ENCODE data around the gene PHACTR4. TPM values are rescaled to one million over a fixed set of nuclear protein-coding genes. Genes with fewer than 3 reads are reported as not detected.
A peak's percentile ranks its signal among the peaks of the same experiment; 100 is the strongest.
"Not testable (repeated sequence)": the region's sequence is repeated elsewhere in the genome, so short reads cannot be mapped to it uniquely, and the experiment has no call there.

Gene PHACTR4
- total and polyA plus RNA-seq, 5 donors from 2014 or later = 4.9 to 29.4 (median 5.1) TPM

GRCh38 chr1:28371010-28371377 is 1.5 kb downstream of the PHACTR4 start:
- peak overlapping the region in 2 of 3 donors; percentile 84 to 91 for H3K27ac Mint-ChIP-seq
- peak overlapping the region; percentile 4 for H3K4me3 ChIP-seq (ENCODE audit: low read depth, low read length)
- peaks cover 15 to 47% (median 30%) of the 10 kb centered on the region in 4 donors for H3K4me1 Mint-ChIP-seq

GRCh38 chr1:28373450-28373849 is 3.9 kb downstream of the PHACTR4 start:
- not testable (repeated sequence) for H3K27me3 Mint-ChIP-seq; H3K36me3 ChIP-seq (ENCODE audit: control insufficient read depth, insufficient read depth, low read length); H3K36me3 Mint-ChIP-seq; ATAC-seq (ENCODE audit: low read depth in 2 of 2); DNase-seq; H3K9me3 Mint-ChIP-seq; H3K27ac ChIP-seq (ENCODE audit: insufficient read depth, low read length, poor library complexity, severe bottlenecking); H3K4me3 ChIP-seq (ENCODE audit: low read depth, low read length); H3K27me3 ChIP-seq (ENCODE audit: control insufficient read depth, insufficient read depth, low read length); H3K9me3 ChIP-seq (ENCODE audit: control insufficient read depth in 2 of 2, low read length in 2 of 2)
- H3K4me1 ChIP-seq (ENCODE audit: control insufficient read depth, insufficient read depth, low read length, poor library complexity, severe bottlenecking) = peaks cover 14% of the 10 kb centered on the region
- H3K4me3 Mint-ChIP-seq = peak overlapping the region in 3 of 4 donors; percentile 35 to 58 (median 48)
- peak overlapping the region in 2 of 3 donors; percentile 58 to 76 for H3K27ac Mint-ChIP-seq
- peaks cover 16 to 52% (median 30%) of the 10 kb centered on the region in 4 donors for H3K4me1 Mint-ChIP-seq

More at GRCh38 chr1:28371010-28371377, 1.5 kb downstream of the PHACTR4 start:
- H3K9me3 Mint-ChIP-seq = no peaks in the 10 kb centered on the region
- Histone ChIP-seq H3K27ac (ENCODE audit: insufficient read depth, low read length, poor library complexity, severe bottlenecking) (no peak overlapping the region), H3K36me3 (ENCODE audit: control insufficient read depth, insufficient read depth, low read length) (no peaks in the 10 kb centered on the region), H3K4me1 (ENCODE audit: control insufficient read depth, insufficient read depth, low read length, poor library complexity, severe bottlenecking) (peaks cover 14% of the 10 kb centered on the region), H3K9me3 (ENCODE audit: control insufficient read depth in 2 of 2, low read length in 2 of 2) (no peaks in the 10 kb centered on the region), H3K27me3 (ENCODE audit: control insufficient read depth, insufficient read depth, low read length) (no peaks in the 10 kb centered on the region)
- H3K27me3 Mint-ChIP-seq = peaks cover 9% of the 10 kb centered on the region
- peaks cover 3% of the 10 kb centered on the region for H3K36me3 Mint-ChIP-seq
- ATAC-seq (ENCODE audit: low read depth in 2 of 2) (no peak), DNase-seq (no peak)
- peak overlapping the region; percentile 96 for H3K4me3 Mint-ChIP-seq

GRCh38 chr1:28374297-28374696 is 4.8 kb downstream of the PHACTR4 start:
- DNase-seq (no peak), ATAC-seq (ENCODE audit: low read depth in 2 of 2) (no peak)
- no peak overlapping the region for H3K27ac ChIP-seq (ENCODE audit: insufficient read depth, low read length, poor library complexity, severe bottlenecking)
- peaks cover 20 to 50% (median 27%) of the 10 kb centered on the region in 4 donors for H3K4me1 Mint-ChIP-seq
- no peaks in the 10 kb centered on the region for H3K9me3 Mint-ChIP-seq
- H3K36me3 ChIP-seq (ENCODE audit: control insufficient read depth, insufficient read depth, low read length) = no peaks in the 10 kb centered on the region
- peaks cover 14% of the 10 kb centered on the region for H3K4me1 ChIP-seq (ENCODE audit: control insufficient read depth, insufficient read depth, low read length, poor library complexity, severe bottlenecking)
- no peaks in the 10 kb centered on the region for H3K9me3 ChIP-seq (ENCODE audit: control insufficient read depth in 2 of 2, low read length in 2 of 2)
- no peaks in the 10 kb centered on the region for H3K27me3 Mint-ChIP-seq
- H3K27me3 ChIP-seq (ENCODE audit: control insufficient read depth, insufficient read depth, low read length) = no peaks in the 10 kb centered on the region
- H3K27ac Mint-ChIP-seq = peak overlapping the region in 1 of 3 donors; percentile 41
- H3K36me3 Mint-ChIP-seq = peaks cover 7% of the 10 kb centered on the region
- peak overlapping the region in 3 of 4 donors; percentile 35 to 58 (median 48) for H3K4me3 Mint-ChIP-seq
- H3K4me3 ChIP-seq (ENCODE audit: low read depth, low read length) = no peak overlapping the region

GRCh38 chr1:28375598-28375997 is 6.1 kb downstream of the PHACTR4 start:
- H3K4me1 Mint-ChIP-seq = peaks cover 20 to 47% (median 26%) of the 10 kb centered on the region in 4 donors
- H3K27ac ChIP-seq (ENCODE audit: insufficient read depth, low read length, poor library complexity, severe bottlenecking); DNase-seq; H3K9me3 ChIP-seq (ENCODE audit: control insufficient read depth in 2 of 2, low read length in 2 of 2); H3K4me3 ChIP-seq (ENCODE audit: low read depth, low read length); H3K27me3 Mint-ChIP-seq; H3K9me3 Mint-ChIP-seq; H3K27me3 ChIP-seq (ENCODE audit: control insufficient read depth, insufficient read depth, low read length); ATAC-seq (ENCODE audit: low read depth in 2 of 2); H3K36me3 ChIP-seq (ENCODE audit: control insufficient read depth, insufficient read depth, low read length): not testable (repeated sequence)
- peaks cover 11% of the 10 kb centered on the region for H3K36me3 Mint-ChIP-seq
- peaks cover 10% of the 10 kb centered on the region for H3K4me1 ChIP-seq (ENCODE audit: control insufficient read depth, insufficient read depth, low read length, poor library complexity, severe bottlenecking)
- H3K4me3 Mint-ChIP-seq = peak overlapping the region in 1 of 4 donors; percentile 52
- H3K27ac Mint-ChIP-seq = peak overlapping the region in 2 of 3 donors; percentile 28 to 67

- DNase-seq; H3K4me3 Mint-ChIP-seq; H3K4me1 ChIP-seq (ENCODE audit: control insufficient read depth, insufficient read depth, low read length, poor library complexity, severe bottlenecking); H3K9me3 ChIP-seq (ENCODE audit: control insufficient read depth in 2 of 2, low read length in 2 of 2); H3K27me3 ChIP-seq (ENCODE audit: control insufficient read depth, insufficient read depth, low read length); H3K27me3 Mint-ChIP-seq; ATAC-seq (ENCODE audit: low read depth in 2 of 2); H3K9me3 Mint-ChIP-seq; H3K27ac ChIP-seq (ENCODE audit: insufficient read depth, low read length, poor library complexity, severe bottlenecking); H3K4me3 ChIP-seq (ENCODE audit: low read depth, low read length); H3K36me3 ChIP-seq (ENCODE audit: control insufficient read depth, insufficient read depth, low read length): not testable (repeated sequence)
- Mint-ChIP-seq H3K4me1 (peaks cover 19 to 45% (median 26%) of the 10 kb centered on the region in 4 donors), H3K27ac (peak overlapping the region in 1 of 3 donors; percentile 29), H3K36me3 (peaks cover 14% of the 10 kb centered on the region)
Measured at GRCh38 chr1:28376195-28376594, 6.7 kb downstream of the PHACTR4 start.

GRCh38 chr1:28378906-28379305 is 9.4 kb downstream of the PHACTR4 start:
- H3K9me3 ChIP-seq (ENCODE audit: control insufficient read depth in 2 of 2, low read length in 2 of 2) = no peaks in the 10 kb centered on the region
- no peak overlapping the region for H3K27ac Mint-ChIP-seq
- ATAC-seq (ENCODE audit: low read depth in 2 of 2) = no peak
- H3K4me1 Mint-ChIP-seq = peaks cover 16 to 49% (median 33%) of the 10 kb centered on the region in 4 donors
- DNase-seq = no peak
- no peaks in the 10 kb centered on the region for H3K36me3 ChIP-seq (ENCODE audit: control insufficient read depth, insufficient read depth, low read length)
- peaks cover 4% of the 10 kb centered on the region for H3K4me1 ChIP-seq (ENCODE audit: control insufficient read depth, insufficient read depth, low read length, poor library complexity, severe bottlenecking)
- no peaks in the 10 kb centered on the region for H3K27me3 Mint-ChIP-seq
- no peaks in the 10 kb centered on the region for H3K27me3 ChIP-seq (ENCODE audit: control insufficient read depth, insufficient read depth, low read length)
- H3K4me3 Mint-ChIP-seq = no peak overlapping the region
- H3K27ac ChIP-seq (ENCODE audit: insufficient read depth, low read length, poor library complexity, severe bottlenecking) = no peak overlapping the region
- peaks cover 16% of the 10 kb centered on the region for H3K36me3 Mint-ChIP-seq
- H3K9me3 Mint-ChIP-seq = peaks cover 0 to 3% (median 0%) of the 10 kb centered on the region in 7 donors
- H3K4me3 ChIP-seq (ENCODE audit: low read depth, low read length) = no peak overlapping the region

- Histone ChIP-seq H3K4me3 (ENCODE audit: low read depth, low read length) (no peak overlapping the region), H3K9me3 (ENCODE audit: control insufficient read depth in 2 of 2, low read length in 2 of 2) (no peaks in the 10 kb centered on the region), H3K27ac (ENCODE audit: insufficient read depth, low read length, poor library complexity, severe bottlenecking) (no peak overlapping the region), H3K27me3 (ENCODE audit: control insufficient read depth, insufficient read depth, low read length) (no peaks in the 10 kb centered on the region), H3K36me3 (ENCODE audit: control insufficient read depth, insufficient read depth, low read length) (no peaks in the 10 kb centered on the region), H3K4me1 (ENCODE audit: control insufficient read depth, insufficient read depth, low read length, poor library complexity, severe bottlenecking) (peaks cover 4% of the 10 kb centered on the region)
- DNase-seq = no peak
- no peak overlapping the region for H3K4me3 Mint-ChIP-seq
- H3K27ac Mint-ChIP-seq = peak overlapping the region in 1 of 3 donors; percentile 29
- peaks cover 18% of the 10 kb centered on the region for H3K36me3 Mint-ChIP-seq
- H3K9me3 Mint-ChIP-seq = peaks cover 0 to 3% (median 0%) of the 10 kb centered on the region in 7 donors
- ATAC-seq (ENCODE audit: low read depth in 2 of 2) = no peak
- peaks cover 12 to 48% (median 27%) of the 10 kb centered on the region in 4 donors for H3K4me1 Mint-ChIP-seq
- H3K27me3 Mint-ChIP-seq = no peaks in the 10 kb centered on the region
Measured at GRCh38 chr1:28380394-28380793, 10.9 kb downstream of the PHACTR4 start.

- not testable (repeated sequence) for H3K9me3 ChIP-seq (ENCODE audit: control insufficient read depth in 2 of 2, low read length in 2 of 2); DNase-seq; H3K9me3 Mint-ChIP-seq; H3K36me3 ChIP-seq (ENCODE audit: control insufficient read depth, insufficient read depth, low read length); H3K4me1 ChIP-seq (ENCODE audit: control insufficient read depth, insufficient read depth, low read length, poor library complexity, severe bottlenecking); H3K4me3 Mint-ChIP-seq; ATAC-seq (ENCODE audit: low read depth in 2 of 2); H3K27ac Mint-ChIP-seq; H3K27me3 Mint-ChIP-seq; H3K4me3 ChIP-seq (ENCODE audit: low read depth, low read length); H3K27ac ChIP-seq (ENCODE audit: insufficient read depth, low read length, poor library complexity, severe bottlenecking); H3K27me3 ChIP-seq (ENCODE audit: control insufficient read depth, insufficient read depth, low read length)
- Mint-ChIP-seq H3K36me3 (peaks cover 18% of the 10 kb centered on the region), H3K4me1 (peaks cover 9 to 50% (median 32%) of the 10 kb centered on the region in 4 donors)
Measured at GRCh38 chr1:28383785-28384184, 14.2 kb downstream of the PHACTR4 start.

Measured in CD4-positive, CD25-positive, alpha-beta regulatory T cell (primary cell).